Caco-2 (cell line): ENCODE results near the gene FBXO47. TPM values are rescaled to one million over a fixed set of nuclear protein-coding genes. Genes with fewer than 3 reads are reported as not detected.
"Not testable (repeated sequence)": the region's sequence is repeated elsewhere in the genome, so short reads cannot be mapped to it uniquely, and the experiment has no call there.

Experiments
- BruUV-seq: library from RNA; stranded (reverse); fragments of 400-500 nt; replicated peaks from 2 replicates; lab custom pipeline; 2021; lab: Mats Ljungman, UMichigan
- CTCF ChIA-PET: fragments of 300-600 bp; sonication (Branson Sonifier 250); formaldehyde crosslinking; loops from one replicate; lab custom pipeline; 2022; ENCODE audit warnings: antibody characterized with exemption; lab: Charles Lee
- POLR2A ChIA-PET: fragments of 300-600 bp; sonication (Branson Sonifier 250); formaldehyde crosslinking; loops from one replicate; lab custom pipeline; 2022; ENCODE audit warnings: antibody characterized with exemption; lab: Charles Lee
- DNase-seq, 2 experiments: peaks; one replicate each; pipeline versions ENCODE4 v3.0.0 to v3.0.0-alpha.2; 2020 to 2022
- H3K27me3 ChIP-seq: replicated peaks from 2 replicates; pipeline ENCODE4 v1.6.0; 2011; ENCODE audit warnings: low read length; ENCODE audit not compliant: control insufficient read depth, insufficient read depth
- H3K36me3 ChIP-seq: 2 replicates; pipeline ENCODE4 v1.5.1; 2011; ENCODE audit warnings: low read length; ENCODE audit not compliant: control insufficient read depth, insufficient read depth
- H3K4me1 ChIP-seq: fragments of 250-450 bp; sonication (Bioruptor Pico); 2 replicates; pipeline ENCODE4 v1.5.1; 2020; ENCODE audit warnings: mild to moderate bottlenecking
- H3K4me3 ChIP-seq: 2 replicates; pipeline ENCODE4 v1.5.1; 2011; ENCODE audit warnings: low read depth, mild to moderate bottlenecking, control low read depth, low read length
- H3K9me3 ChIP-seq: fragments of 250-450 bp; sonication (Bioruptor Pico); 2 replicates; pipeline ENCODE4 v1.5.1; 2020; ENCODE audit warnings: mild to moderate bottlenecking, moderate library complexity
- H3K27ac Mint-ChIP-seq: one replicate; pipeline ENCODE4 v1.8.0; 2022; ENCODE audit warnings: mixed read lengths; ENCODE audit not compliant: unreplicated experiment
- H3K27me3 Mint-ChIP-seq: one replicate; pipeline ENCODE4 v1.8.0; 2022; ENCODE audit warnings: mixed read lengths; ENCODE audit not compliant: insufficient read depth, unreplicated experiment
- H3K36me3 Mint-ChIP-seq: one replicate; pipeline ENCODE4 v1.8.0; 2022; ENCODE audit warnings: mild to moderate bottlenecking, mixed read lengths; ENCODE audit not compliant: insufficient read depth, unreplicated experiment
- H3K4me1 Mint-ChIP-seq: one replicate; pipeline ENCODE4 v1.8.0; 2022; ENCODE audit warnings: low read depth, mixed read lengths; ENCODE audit not compliant: unreplicated experiment
- H3K4me3 Mint-ChIP-seq: one replicate; pipeline ENCODE4 v1.8.0; 2022; ENCODE audit warnings: mild to moderate bottlenecking, moderate library complexity, mixed read lengths; ENCODE audit not compliant: unreplicated experiment
- H3K9me3 Mint-ChIP-seq: one replicate; pipeline ENCODE4 v1.8.0; 2022; ENCODE audit warnings: mixed read lengths; ENCODE audit not compliant: unreplicated experiment
- CTCF ChIP-seq, 2 experiments: fragments of 200-600 bp in 1 of 2; IDR thresholded peaks; 1 replicate in 1 of 2; 2 replicates in 1 of 2; pipeline versions ENCODE4 v1.5.1 to v1.8.0; 2011 to 2022; ENCODE audit warnings: antibody characterized with exemption in 1 of 2, control low read depth in 1 of 2, inconsistent platforms in 1 of 2, low read depth in 1 of 2, low read length in 1 of 2, mild to moderate bottlenecking in 1 of 2, moderate library complexity in 1 of 2; ENCODE audit not compliant: insufficient read depth in 1 of 2, severe bottlenecking in 1 of 2, unreplicated experiment in 1 of 2
- intact Hi-C: fragments of 100-400 bp; cut with micrococcal nuclease; formaldehyde crosslinking; loops from one replicate; pipeline ENCODE4 v1.10.0; 2022; ENCODE audit not compliant: unreplicated experiment
- total RNA-seq: library from RNA; stranded (reverse); gene quantifications from 2 replicates; pipeline ENCODE4 v1.2.3, GENCODE V29; 2022

Gene FBXO47
- total RNA-seq, 1 experiment from 2014 or later = not detected

GRCh38 chr17:38914741-38915638 is 52.2 kb downstream of the FBXO47 start:
- no peaks in the 10 kb centered on the region for H3K27me3 Mint-ChIP-seq
- H3K4me1 Mint-ChIP-seq = no peaks in the 10 kb centered on the region
- H3K27ac Mint-ChIP-seq = peak overlapping the region; percentile 48
- Histone ChIP-seq H3K27me3 (no peaks in the 10 kb centered on the region), H3K9me3 (no peaks in the 10 kb centered on the region), H3K4me3 (no peak overlapping the region), H3K36me3 (peaks cover 4% of the 10 kb centered on the region), H3K4me1 (peaks cover 9% of the 10 kb centered on the region; the same call in 1 of the 2 replicates)
- POLR2A ChIA-PET = interaction anchor here (0.5 kb wide), 1 partner anchor 45 kb away, joined by 3 read pairs; the partner anchor contains the start of gene LASP1
- TF ChIP-seq CTCF (IDR thresholded peaks at IDR 0.05; ENCODE audit: insufficient read depth in 1 of 2, low read depth in 1 of 2, low read length in 1 of 2, severe bottlenecking in 1 of 2, unreplicated experiment in 1 of 2) = peak in 1 of 2 experiments; percentile 24
- H3K9me3 Mint-ChIP-seq = no peaks in the 10 kb centered on the region
- H3K36me3 Mint-ChIP-seq = peaks cover 84% of the 10 kb centered on the region
- CTCF ChIA-PET = interaction anchor here (0.6 to 1.5 kb wide), 2 partner anchors 10 to 329 kb away, joined by 3 to 5 read pairs; no protein-coding TSS in a partner anchor
- peak in 1 of 2 experiments; percentile 45 for DNase-seq
- BruUV-seq = no TSS peak
- intact Hi-C loops = no loop called here
- no peak overlapping the region for H3K4me3 Mint-ChIP-seq

- Mint-ChIP-seq H3K36me3 (peaks cover 76% of the 10 kb centered on the region), H3K27me3 (no peaks in the 10 kb centered on the region), H3K4me1 (no peaks in the 10 kb centered on the region), H3K27ac (peak overlapping the region; percentile 18), H3K9me3 (no peaks in the 10 kb centered on the region), H3K4me3 (no peak overlapping the region)
- CTCF ChIA-PET = no interaction called here
- Histone ChIP-seq H3K4me1 (peaks cover 9% of the 10 kb centered on the region; the same call in 1 of the 2 replicates), H3K27me3 (no peaks in the 10 kb centered on the region), H3K4me3 (no peak overlapping the region), H3K36me3 (peaks cover 6% of the 10 kb centered on the region), H3K9me3 (no peaks in the 10 kb centered on the region)
- BruUV-seq = no TSS peak
- POLR2A ChIA-PET = no interaction called here
- intact Hi-C loops = no loop called here
- TF ChIP-seq CTCF (IDR thresholded peaks at IDR 0.05; ENCODE audit: insufficient read depth in 1 of 2, low read depth in 1 of 2, low read length in 1 of 2, severe bottlenecking in 1 of 2, unreplicated experiment in 1 of 2) = no peak
- peak in 1 of 2 experiments; percentile 24 for DNase-seq
Measured at GRCh38 chr17:38912221-38912813, 54.9 kb downstream of the FBXO47 start.

- CTCF ChIA-PET, DNase-seq, H3K27me3 ChIP-seq, H3K4me1 Mint-ChIP-seq, BruUV-seq, H3K36me3 ChIP-seq, POLR2A ChIA-PET, H3K27me3 Mint-ChIP-seq, H3K4me1 ChIP-seq, H3K9me3 ChIP-seq, H3K4me3 Mint-ChIP-seq, H3K9me3 Mint-ChIP-seq, H3K4me3 ChIP-seq, intact Hi-C loops: not testable (repeated sequence)
- Mint-ChIP-seq H3K36me3 (peaks cover 72% of the 10 kb centered on the region), H3K27ac (peak overlapping the region; percentile 18)
Measured at GRCh38 chr17:38911731-38912081, 55.5 kb downstream of the FBXO47 start.
